Ishikawa (cell line): Measurements from ENCODE around the gene OR52E2.

ENCODE experiments used
- CEBPB ChIP-seq: IDR thresholded peaks from 2 replicates; pipeline ENCODE4 v1.6.1; 2012
- CREB1 ChIP-seq: IDR thresholded peaks from 2 replicates; pipeline ENCODE4 v1.6.1; 2012; ENCODE audit warnings: low read depth
- EP300 ChIP-seq: IDR thresholded peaks from 2 replicates; pipeline ENCODE4 v1.6.1; 2012; ENCODE audit warnings: borderline replicate concordance
- FOXM1 ChIP-seq: IDR thresholded peaks from 2 replicates; pipeline ENCODE4 v1.6.1; 2012; ENCODE audit warnings: low read depth, borderline replicate concordance
- NFIC ChIP-seq: IDR thresholded peaks from 2 replicates; pipeline ENCODE4 v1.6.1; 2012
- RAD21 ChIP-seq: IDR thresholded peaks from 2 replicates; pipeline ENCODE4 v1.6.1; 2012; ENCODE audit warnings: low read depth
- TAF1 ChIP-seq: IDR thresholded peaks from 2 replicates; pipeline ENCODE4 v1.6.1; 2012; ENCODE audit warnings: low read depth, mild to moderate bottlenecking
- TCF12 ChIP-seq: IDR thresholded peaks from 2 replicates; pipeline ENCODE4 v1.6.1; 2012; ENCODE audit warnings: low read depth
- TEAD4 ChIP-seq: IDR thresholded peaks from 2 replicates; pipeline ENCODE4 v1.6.1; 2012
- YY1 ChIP-seq: IDR thresholded peaks from 2 replicates; pipeline ENCODE4 v1.6.1; 2012; ENCODE audit warnings: low read depth
- ZBTB7A ChIP-seq: IDR thresholded peaks from 2 replicates; pipeline ENCODE4 v1.6.1; 2012; ENCODE audit warnings: low read depth
- TF ChIP-seq, protein P1 (sequence below): IDR thresholded peaks from 2 replicates; pipeline ENCODE4 v1.6.1; 2012
- TF ChIP-seq, protein P2 (sequence below): IDR thresholded peaks from 2 replicates; pipeline ENCODE4 v1.6.1; 2012; ENCODE audit warnings: low read depth, mild to moderate bottlenecking
- TF ChIP-seq, protein P3 (sequence below): IDR thresholded peaks from 2 replicates; pipeline ENCODE4 v1.6.1; 2012

DNA sequence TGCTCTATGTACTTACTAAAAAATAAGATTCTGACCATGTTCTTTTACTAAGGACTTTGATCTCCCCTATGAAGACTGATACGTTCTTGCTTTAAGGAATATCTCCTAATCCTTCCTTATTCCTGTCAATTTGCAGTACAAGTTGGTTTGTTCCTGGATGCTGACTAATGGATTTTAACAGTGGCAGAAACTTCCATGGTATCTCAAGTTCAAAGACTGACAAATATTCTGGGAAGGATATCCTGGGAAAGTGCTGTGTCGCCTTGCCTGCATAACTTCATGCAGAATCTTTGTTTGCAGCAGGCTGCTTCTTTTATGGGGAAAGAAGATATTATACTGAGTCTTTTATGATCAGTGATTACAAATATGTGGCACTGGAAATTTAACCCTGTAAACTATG is 21.5 kb downstream of the OR52E2 start:
- no peak for TF ChIP-seq EP300
- TF ChIP-seq RAD21, result no peak
- TF ChIP-seq, protein P1, sequence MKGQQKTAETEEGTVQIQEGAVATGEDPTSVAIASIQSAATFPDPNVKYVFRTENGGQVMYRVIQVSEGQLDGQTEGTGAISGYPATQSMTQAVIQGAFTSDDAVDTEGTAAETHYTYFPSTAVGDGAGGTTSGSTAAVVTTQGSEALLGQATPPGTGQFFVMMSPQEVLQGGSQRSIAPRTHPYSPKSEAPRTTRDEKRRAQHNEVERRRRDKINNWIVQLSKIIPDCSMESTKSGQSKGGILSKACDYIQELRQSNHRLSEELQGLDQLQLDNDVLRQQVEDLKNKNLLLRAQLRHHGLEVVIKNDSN, result no peak
- TF ChIP-seq ZBTB7A, result no peak
- no peak for TF ChIP-seq TAF1
- no peak for TF ChIP-seq NFIC
- TF ChIP-seq, protein P2, sequence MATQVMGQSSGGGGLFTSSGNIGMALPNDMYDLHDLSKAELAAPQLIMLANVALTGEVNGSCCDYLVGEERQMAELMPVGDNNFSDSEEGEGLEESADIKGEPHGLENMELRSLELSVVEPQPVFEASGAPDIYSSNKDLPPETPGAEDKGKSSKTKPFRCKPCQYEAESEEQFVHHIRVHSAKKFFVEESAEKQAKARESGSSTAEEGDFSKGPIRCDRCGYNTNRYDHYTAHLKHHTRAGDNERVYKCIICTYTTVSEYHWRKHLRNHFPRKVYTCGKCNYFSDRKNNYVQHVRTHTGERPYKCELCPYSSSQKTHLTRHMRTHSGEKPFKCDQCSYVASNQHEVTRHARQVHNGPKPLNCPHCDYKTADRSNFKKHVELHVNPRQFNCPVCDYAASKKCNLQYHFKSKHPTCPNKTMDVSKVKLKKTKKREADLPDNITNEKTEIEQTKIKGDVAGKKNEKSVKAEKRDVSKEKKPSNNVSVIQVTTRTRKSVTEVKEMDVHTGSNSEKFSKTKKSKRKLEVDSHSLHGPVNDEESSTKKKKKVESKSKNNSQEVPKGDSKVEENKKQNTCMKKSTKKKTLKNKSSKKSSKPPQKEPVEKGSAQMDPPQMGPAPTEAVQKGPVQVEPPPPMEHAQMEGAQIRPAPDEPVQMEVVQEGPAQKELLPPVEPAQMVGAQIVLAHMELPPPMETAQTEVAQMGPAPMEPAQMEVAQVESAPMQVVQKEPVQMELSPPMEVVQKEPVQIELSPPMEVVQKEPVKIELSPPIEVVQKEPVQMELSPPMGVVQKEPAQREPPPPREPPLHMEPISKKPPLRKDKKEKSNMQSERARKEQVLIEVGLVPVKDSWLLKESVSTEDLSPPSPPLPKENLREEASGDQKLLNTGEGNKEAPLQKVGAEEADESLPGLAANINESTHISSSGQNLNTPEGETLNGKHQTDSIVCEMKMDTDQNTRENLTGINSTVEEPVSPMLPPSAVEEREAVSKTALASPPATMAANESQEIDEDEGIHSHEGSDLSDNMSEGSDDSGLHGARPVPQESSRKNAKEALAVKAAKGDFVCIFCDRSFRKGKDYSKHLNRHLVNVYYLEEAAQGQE, result no peak
- TF ChIP-seq CEBPB, result no peak
- no peak for TF ChIP-seq TCF12
- TF ChIP-seq, protein P3, sequence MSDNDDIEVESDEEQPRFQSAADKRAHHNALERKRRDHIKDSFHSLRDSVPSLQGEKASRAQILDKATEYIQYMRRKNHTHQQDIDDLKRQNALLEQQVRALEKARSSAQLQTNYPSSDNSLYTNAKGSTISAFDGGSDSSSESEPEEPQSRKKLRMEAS, result no peak
- TF ChIP-seq YY1, result no peak
- TF ChIP-seq CREB1, result no peak
- TF ChIP-seq TEAD4, result no peak
- no peak for TF ChIP-seq FOXM1
